Stimulated activated CD4-positive, alpha-beta T cell treated with anti-CD3 and anti-CD28 coated beads, TNF-alpha, amount 100 ng/mL, for 1 hour (primary cell): ENCODE results near the gene POU3F1.
"Not testable (repeated sequence)": the region's sequence is repeated elsewhere in the genome, so short reads cannot be mapped to it uniquely, and the experiment has no call there.

Experiments used
- DNase-seq, 3 donors: peaks; one replicate each; pipeline ENCODE4 v3.0.0-alpha.2; 2020; ENCODE audit warnings: low read depth in 3 of 3, low spot score in 1 of 3

Gene POU3F1

DNA sequence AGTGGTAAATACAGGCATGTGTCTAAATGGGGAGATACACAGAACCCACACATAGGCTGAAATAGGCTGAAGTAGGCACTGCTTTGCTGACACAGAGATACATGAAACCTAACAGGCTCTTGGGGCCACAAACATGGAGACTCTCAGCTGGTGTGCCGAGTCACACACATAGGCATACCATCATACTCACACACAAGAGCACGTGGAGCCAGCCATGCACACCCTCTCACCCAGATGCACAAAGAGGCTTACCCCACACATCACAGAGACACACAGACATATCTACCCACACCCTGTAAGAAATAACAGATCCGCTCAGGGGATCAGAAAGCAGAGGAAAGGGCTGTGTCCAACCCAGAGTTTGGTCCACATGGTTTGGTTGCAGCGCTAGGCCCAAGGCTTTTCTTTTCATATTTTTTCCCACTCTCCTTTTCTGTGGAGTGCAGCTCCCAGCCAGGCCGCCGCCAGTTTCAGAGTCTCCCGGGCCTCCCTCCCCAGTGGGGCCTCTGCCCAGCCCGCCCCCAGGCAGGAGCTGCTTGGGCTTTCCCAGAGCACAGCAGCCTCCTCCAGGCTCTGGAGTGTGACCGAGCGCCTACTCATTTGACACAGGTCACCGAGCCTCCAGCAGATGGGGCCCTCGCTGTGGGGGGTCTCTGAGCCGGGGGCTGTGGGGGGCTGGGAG lies 3.9 kb upstream of the POU3F1 start:
- no peak for DNase-seq

DNA sequence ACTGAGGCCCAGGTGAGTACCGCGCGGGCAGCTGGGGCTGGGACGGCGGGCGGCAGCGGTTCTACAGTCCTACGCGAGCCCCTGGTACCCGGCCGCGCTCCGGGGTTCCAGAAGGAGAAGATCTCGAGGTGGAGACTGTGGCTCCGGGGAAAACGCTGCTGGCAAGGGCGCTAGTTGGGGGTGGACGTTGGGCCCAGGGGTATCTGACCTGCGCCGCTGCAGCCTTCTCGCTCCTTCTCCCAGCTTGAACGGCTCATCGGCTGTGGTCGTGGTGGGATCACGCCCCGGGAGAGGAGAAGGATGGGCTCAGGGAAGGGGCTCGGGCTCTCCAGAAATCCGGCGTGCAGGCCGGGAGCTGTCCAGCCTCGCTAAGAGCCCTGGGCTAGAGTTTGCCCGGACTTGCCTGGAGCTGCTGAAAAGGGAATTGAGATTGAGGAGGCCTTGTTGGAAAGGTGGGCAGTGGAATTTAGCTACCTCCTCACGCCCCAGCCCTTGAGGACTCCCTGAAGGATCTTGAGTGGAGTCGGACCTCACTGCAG lies 1.1 kb upstream of the POU3F1 start:
- DNase-seq, result no peak

DNA sequence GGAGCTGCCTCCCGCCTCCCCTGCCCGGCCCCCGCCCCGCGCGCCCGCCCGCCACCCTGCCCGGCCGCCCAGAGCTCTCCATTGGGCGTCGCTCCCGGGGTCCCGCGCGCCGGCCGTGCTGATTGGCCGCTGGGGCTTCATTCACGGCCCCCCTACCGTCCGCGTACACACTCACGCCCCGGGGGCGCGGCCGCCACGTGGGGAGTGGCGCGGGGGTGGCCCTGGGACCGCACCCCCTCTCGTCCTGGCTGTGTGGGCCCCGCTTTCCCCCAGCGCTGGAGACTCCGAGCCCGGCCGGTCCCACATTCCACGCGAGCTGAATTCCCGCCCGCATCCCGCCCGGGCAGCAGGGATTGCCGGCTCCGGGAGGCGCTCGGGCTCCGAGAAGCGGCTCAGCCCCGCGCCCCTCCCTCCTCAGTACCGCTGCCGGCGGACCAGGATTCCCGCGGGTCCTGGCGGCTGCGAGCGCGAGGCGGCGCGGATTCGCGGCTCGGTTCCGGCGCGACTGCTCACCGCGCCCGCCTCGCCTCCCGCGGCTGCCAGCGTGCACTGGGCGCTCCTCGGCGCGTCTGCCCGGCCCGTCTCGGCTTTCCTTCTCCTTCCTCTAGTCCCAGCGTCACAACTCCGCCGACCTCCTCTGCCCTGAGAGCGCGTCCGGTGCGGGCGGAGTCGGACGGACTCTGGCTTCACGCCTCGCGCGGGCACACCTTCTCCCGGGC lies 450 bp upstream of the POU3F1 start:
- peak; percentile 19 to 75 (median 43) for DNase-seq

DNA sequence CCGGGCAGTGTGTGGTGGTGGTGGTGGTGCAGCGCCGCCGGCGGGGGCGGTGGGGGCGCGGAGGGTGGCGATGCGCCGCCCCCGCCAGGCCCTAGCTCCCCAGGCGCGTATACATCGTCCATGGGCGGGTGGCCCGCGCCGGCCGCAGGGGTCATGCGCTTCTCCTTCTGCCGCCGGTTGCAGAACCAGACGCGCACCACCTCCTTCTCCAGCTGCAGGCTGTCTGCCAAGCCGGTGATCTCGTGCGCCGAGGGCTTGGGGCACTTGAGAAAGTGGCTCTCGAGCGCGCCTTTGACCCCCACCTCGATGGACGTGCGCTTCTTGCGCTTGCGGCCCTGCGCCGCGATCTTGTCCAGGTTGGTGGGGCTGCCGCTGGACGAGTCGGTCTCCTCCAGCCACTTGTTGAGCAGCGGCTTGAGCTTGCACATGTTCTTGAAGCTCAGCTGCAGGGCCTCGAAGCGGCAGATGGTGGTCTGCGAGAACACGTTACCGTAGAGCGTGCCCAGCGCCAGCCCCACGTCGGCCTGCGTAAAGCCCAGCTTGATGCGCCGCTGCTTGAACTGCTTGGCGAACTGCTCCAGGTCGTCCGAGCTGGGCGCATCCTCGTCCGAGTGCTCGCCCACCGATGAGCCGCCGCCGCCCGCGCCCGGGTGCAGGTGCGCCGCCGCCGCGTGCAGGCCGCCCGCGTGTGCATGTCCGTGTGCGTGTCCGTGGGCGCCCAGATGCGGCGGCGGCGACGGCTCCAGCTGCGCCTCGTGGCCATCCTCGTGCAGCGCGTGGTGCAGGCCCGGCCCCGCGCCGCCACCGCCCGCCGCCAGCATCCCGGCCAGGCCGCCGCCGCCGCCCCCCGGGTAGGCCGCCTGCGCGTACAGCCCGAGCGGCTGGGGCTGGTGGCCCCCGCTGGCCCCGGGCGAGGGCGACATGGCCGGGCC lies 926 bp downstream of the POU3F1 start:
- no peak for DNase-seq

- DNase-seq, result no peak
Observed at GRCh38 chr1:38044221-38045215, 2.1 kb downstream of the POU3F1 start.

DNA sequence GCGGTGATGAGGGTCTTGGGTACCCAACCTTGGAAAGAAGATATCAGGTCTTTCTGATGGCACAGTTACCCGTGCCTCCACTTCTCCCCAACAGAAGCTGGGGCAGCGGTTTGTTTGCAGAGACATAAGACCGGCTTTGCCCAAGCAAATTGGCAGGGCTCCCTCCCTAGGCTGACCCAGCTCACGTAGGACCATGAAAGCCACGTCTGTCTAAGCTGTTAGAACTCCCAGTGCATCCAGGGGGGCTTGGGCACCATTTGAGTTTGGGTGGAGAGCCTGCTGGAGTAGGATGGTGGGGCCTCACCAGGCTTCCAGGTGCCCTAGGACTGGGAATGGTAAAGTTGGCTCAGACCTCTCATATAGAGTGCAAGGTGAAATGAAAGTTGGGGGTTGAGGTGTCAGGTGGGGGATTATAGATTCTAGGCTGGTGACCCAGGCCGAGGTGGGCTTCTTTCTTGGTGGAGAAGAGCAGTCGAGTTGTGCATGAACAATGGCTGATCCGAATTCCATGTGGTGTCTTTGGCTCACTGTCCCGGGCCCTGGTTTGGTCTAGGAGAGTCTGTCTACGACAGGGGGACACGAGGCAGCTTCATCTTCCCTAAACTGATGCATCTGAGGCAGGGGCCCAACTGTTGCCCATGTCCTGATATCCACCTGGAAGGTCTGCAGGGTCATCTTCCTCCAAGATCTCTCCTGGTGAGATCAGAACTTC lies 3.4 kb downstream of the POU3F1 start:
- DNase-seq, result no peak

DNA sequence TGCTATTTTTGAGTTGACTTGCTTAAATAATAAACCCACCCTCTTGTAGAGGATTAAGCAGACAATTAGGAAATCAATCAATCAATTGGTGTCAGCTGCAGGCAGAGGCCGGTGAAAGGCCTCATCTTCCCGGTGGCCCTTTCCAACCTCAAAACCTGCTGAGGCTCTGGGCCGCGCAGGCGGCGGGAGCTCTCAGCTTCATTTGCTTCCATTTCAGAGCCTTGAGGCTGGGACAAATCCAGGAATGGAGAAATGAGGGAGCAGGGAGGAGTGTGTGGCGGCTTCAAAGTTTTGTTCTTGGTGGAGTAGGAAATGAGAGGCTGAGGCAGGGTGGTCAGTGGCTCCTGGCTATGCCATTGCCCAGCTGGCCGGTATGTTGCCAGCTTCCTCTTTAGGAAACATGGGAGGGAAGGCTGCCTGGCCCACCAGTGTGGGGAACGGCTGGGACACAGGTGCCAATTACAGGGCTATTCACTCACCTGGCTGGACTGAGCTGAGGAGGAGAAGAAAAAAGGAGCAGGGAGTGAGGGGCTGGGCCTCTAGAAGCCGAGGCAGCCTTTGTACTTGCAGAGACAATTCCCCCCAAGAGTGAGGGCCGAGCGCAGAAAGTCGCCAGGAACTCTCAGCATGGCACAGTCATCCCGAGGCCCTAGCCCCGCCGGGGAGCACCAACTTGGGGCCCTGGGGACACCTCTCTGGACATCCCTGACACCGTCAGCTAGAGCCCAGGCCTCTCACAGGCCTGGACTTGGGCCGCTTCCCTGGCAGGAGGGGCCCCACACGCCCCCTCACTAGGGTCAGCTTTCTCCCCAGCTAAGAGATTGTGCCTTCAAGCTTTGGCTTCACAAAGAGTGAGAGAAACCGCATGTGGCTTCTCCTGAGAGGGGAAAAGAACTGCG lies 4.4 kb downstream of the POU3F1 start:
- no peak for DNase-seq

- DNase-seq, result no peak
Observed at GRCh38 chr1:38039331-38040088, 7.1 kb downstream of the POU3F1 start.

DNA sequence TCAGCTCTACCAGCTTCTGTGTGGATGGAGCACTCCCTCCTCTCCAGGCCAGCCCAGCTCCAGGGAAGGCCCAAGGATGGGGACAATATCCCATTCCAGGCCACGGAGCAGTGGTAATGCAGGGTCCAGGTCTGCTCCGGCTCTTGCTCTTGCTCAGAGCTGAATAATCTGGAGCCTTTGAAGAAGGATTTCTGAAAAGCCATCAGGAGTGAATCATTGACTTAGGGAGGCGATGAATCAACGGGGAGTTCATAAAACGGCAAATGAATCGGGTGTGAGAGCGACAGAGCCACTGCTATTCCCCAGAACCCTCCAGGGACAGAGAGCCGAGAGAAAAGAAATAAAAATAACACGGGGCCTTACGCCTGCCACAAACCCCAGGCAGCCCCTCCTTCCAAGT lies 7.7 kb downstream of the POU3F1 start:
- no peak for DNase-seq

GRCh38 chr1:38037221-38037939 lies 9.2 kb downstream of the POU3F1 start:
- DNase-seq, result no peak

- no peak for DNase-seq
Observed at GRCh38 chr1:38034871-38035270, 11.7 kb downstream of the POU3F1 start.

DNA sequence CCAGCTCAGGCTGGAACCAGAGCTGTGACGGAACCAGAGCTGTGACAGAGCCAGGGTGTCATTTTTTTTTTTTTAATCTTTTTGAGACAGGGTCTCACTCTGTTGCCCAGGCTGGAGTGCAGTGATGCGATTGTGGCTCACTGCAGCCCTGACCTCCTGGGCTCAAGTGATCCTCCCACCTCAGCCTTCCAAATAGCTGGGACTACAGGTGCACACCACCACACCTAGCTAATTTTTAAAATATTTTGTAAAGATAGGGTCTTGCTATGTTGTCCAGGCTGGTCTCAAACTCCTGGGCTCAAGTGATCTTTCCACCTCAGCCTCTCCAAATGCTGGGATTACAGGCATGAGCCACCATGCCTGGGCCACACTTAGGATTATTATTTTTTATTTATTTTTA lies 13.6 kb downstream of the POU3F1 start:
- not testable (repeated sequence) for DNase-seq

GRCh38 chr1:38031513-38031866 lies 15.1 kb downstream of the POU3F1 start:
- no peak for DNase-seq

DNA sequence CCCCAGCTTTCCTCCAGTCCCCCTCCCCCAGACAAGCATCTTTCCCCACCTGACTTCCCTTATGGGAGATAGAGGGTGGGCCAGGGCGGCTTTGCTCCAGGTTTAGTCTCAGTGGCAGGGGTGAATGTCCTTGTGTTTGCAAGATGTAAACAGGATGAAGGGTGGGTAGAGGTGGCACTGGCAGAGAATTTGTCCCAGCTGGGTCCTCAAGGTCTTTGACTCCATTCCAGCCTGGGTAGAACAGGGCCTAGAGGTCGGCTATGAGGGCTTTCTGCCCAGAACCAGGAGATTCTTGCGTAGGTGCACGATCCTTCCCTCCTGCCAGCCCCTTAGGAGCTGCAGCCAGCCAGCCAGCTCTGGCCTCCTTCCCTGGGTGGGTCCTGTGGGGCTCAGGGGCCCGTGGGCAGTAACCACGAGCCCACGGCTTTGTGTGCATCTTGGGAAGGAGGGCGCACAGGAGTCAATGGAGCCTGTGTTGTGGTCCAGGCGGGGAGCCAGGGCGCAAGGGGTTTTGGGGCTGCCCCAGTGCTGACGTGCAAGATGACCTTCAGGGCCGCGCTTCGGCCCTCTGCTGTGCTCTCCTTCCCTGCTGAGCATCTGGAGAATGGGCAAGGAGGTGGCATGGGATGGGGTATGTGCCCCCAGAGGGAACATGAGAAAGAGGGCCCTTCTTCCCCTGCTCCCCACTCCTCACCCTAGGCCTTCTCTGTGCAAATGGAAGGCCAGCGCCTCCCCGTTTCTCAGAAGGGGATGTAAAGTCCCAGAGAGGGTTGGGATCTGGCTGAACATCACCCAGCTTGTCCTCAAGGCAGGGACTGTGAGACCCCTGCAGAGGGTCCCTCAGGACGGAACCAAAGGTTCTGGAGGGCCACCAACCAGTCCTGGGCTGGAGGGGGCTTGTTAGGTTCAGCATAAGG lies 15.7 kb downstream of the POU3F1 start:
- no peak for DNase-seq

- DNase-seq, result peak in 1 of 3 donors; percentile 62
Observed at GRCh38 chr1:38029685-38030511, 16.7 kb downstream of the POU3F1 start.
